AG10803 (cell line): ENCODE data around the gene KRTAP2-2.

Experiments used
- DNase-seq: peaks from one replicate; pipeline ENCODE4 v3.0.0; 2010; ENCODE audit warnings: low read depth
- H3K4me3 ChIP-seq: 2 replicates; pipeline ENCODE4 v1.5.1; 2011; ENCODE audit warnings: mild to moderate bottlenecking, low read length, control low read depth
- TF ChIP-seq, protein P1 (sequence below): conservative IDR thresholded peaks from 2 replicates; pipeline ENCODE4 v1.5.1; 2011; ENCODE audit warnings: mild to moderate bottlenecking, low read length, control low read depth, inconsistent platforms

KRTAP2-2 gene

DNA sequence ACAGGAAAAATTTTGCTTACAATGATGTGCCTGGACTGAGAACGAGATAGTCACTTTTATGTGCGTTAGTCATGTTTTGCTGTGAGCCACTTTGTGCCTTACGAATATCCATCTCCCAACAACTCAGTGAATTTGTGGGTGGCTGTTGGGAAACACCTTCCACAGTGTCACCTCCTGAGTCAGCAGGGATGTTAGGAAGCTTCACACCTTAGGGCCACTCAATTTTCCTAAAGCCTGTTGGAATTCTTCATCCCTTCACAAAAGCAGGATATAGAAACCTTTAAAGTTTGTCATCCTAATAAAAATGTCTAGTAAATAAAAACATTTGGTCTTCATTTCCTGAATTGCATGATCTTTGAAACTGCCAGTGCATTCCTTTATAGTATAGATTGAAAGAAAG, 41.8 kb downstream of the KRTAP2-2 start:
- H3K4me3 ChIP-seq, result no peak overlapping the region
- DNase-seq, result peak; percentile 47
- TF ChIP-seq, protein P1, sequence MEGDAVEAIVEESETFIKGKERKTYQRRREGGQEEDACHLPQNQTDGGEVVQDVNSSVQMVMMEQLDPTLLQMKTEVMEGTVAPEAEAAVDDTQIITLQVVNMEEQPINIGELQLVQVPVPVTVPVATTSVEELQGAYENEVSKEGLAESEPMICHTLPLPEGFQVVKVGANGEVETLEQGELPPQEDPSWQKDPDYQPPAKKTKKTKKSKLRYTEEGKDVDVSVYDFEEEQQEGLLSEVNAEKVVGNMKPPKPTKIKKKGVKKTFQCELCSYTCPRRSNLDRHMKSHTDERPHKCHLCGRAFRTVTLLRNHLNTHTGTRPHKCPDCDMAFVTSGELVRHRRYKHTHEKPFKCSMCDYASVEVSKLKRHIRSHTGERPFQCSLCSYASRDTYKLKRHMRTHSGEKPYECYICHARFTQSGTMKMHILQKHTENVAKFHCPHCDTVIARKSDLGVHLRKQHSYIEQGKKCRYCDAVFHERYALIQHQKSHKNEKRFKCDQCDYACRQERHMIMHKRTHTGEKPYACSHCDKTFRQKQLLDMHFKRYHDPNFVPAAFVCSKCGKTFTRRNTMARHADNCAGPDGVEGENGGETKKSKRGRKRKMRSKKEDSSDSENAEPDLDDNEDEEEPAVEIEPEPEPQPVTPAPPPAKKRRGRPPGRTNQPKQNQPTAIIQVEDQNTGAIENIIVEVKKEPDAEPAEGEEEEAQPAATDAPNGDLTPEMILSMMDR, result no peak

DNA sequence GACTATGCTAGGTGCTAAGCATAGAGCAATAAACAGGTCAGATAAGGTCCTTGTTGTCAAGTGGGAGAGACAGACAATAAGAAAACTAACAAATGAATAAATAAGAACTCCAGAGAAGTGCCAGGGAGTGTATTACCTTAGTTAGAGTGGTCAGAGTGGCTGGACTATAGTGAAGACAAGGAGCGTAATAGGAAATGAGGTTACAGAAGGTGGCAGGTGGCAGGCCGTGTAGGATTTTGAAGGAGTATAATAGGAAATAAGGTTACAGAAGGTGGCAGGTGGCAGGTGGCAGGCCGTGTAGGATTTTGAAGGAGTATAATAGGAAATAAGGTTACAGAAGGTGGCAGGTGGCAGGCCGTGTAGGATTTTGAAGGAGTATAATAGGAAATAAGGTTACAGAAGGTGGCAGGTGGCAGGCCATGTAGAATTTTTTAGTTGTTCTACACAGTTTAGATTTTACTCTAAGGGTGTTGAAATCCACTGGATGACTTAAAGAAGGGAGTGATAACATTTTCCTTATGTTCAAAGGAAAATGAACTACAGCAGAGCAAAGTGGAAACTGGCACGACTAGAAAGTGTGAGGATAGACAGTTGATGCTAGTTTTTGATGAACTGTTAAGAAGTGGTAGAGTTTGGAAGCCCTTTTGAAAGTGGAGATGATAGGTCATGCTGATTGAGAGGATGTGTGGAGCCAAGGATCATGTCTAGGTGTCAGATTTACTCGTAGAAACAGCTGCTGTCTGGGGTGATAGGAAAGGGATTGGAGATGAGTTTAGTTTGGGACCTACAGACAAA, 42.5 kb downstream of the KRTAP2-2 start:
- TF ChIP-seq, protein P1, result no peak
- no peak overlapping the region for H3K4me3 ChIP-seq
- no peak for DNase-seq

DNA sequence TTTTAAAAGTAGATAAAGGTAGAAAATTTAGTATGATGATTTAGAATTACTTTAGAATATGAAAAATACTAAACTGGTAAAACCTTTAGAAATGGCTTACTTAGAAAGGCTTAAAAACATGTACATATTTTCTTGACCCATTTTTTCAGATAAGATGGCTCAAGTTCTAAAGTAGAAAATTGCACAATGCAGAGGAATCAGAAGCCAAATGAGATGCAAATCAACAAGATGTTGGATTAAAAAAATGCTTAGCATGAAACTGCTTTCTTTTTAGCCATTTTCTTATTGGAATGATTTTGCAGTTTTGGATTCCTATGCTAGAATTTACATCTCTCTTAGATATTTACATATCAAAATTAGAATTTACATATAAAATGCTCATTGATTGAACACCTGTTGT, 44.6 kb downstream of the KRTAP2-2 start:
- peak; percentile 39 for DNase-seq
- no peak overlapping the region for H3K4me3 ChIP-seq
- TF ChIP-seq, protein P1, result no peak

DNA sequence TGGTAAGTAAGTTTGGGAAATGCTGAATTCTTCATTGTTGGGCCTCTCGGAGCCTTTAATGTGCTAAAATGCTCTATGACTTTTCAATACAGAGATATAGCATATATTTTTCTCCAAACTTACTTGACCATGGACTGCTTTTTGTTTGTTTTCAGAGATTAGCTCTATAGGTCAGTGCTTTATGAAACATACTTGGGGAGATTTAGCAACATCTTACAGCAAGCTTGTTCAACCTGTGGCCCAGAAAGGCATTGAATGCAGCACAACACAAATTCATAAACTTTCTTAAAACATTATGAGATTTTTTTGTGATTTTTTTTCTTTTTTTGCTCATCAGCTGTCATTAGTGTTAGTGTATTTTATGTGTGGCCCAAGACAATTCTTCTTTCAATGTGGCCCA, 45.1 kb downstream of the KRTAP2-2 start:
- DNase-seq, result no peak
- TF ChIP-seq, protein P1, result no peak
- H3K4me3 ChIP-seq, result no peak overlapping the region

DNA sequence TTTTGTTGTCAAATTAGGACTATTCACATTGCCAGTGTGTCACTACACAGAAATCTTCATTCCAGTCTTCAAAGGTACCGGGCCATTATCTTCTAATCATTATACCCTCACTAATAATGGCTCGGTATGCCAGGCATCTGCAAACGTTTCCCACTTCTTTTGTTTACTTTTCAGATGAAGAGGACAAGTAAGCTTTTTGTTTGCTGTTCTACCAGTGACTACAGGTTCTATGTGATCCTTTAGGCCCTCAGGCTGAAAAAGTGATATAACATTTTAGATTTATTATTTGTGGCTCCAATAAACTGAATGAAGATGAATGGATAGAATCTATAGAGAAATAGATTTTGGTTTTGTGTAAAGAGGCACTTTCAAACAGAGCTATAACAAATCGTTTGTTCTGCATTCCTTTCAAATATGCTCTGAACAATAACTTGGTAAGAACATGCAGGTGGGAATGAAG, 45.7 kb downstream of the KRTAP2-2 start:
- no peak overlapping the region for H3K4me3 ChIP-seq
- TF ChIP-seq, protein P1, result no peak
- DNase-seq, result no peak

DNA sequence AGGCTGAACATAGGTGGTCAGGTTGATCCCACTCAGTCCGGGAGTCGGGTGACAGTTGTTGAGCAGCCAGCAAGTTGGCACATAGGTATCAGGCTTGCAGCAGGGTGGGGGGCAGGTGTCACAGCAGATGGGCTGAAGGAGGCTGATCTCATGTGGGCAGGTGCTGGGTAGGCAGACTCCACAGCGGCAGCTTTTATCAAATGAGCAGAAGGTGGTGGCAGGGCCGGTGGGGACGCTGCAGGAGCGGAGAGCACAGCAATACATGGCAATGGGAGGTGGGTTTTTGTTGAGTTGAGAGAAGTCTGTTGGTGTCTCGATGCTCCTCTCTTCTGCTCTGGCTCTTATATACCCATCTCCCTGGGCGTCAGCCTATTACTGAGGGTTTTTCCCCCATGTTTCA, 46.2 kb downstream of the KRTAP2-2 start, which contains the start of gene KRTAP3-1:
TSS of gene KRTAP3-1 (minus strand) at position 318 of the 400 bp plus-strand sequence. CDS start at position 264, 54 bp downstream.
- TF ChIP-seq, protein P1, result no peak
- DNase-seq, result no peak
- H3K4me3 ChIP-seq, result no peak within 1 kb of the TSS
